ENCODE measurements around the gene SLC27A6. TPM values are rescaled to one million over a fixed set of nuclear protein-coding genes. Genes with fewer than 3 reads are reported as not detected.

Gene SLC27A6
- total and polyA plus RNA-seq, 2 of the 13 experiments (the other 11 are each of a cell fraction or from before 2014, with no cell fraction given): not detected

GRCh38 chr5:128920345-128921215 lies 44.7 kb upstream of the SLC27A6 start:
- no peaks in the 10 kb centered on the region for H3K36me3 ChIP-seq (replicated peaks in 1 of 2; ENCODE audit: control insufficient read depth in 1 of 2, insufficient read depth in 2 of 2, low read length in 2 of 2)
- no peaks in the 10 kb centered on the region for H3K79me2 ChIP-seq (ENCODE audit: insufficient read depth, low read length)
- no TSS peak for BruUV-seq (replicated peaks)
- no peaks in the 10 kb centered on the region for H3K4me1 ChIP-seq (ENCODE audit: insufficient read depth, low read length)
- POLR2A ChIA-PET: no interaction called here
- no peaks in the 10 kb centered on the region for H4K20me1 ChIP-seq (ENCODE audit: insufficient read depth, low read length)
- no peaks in the 10 kb centered on the region for H3K27me3 ChIP-seq (ENCODE audit: control insufficient read depth in 1 of 2, insufficient read depth in 2 of 2, low read length in 2 of 2)
- H3K9me3 ChIP-seq (ENCODE audit: low read length): no peaks in the 10 kb centered on the region
- FAIRE-seq: no peak
- CTCF ChIA-PET (ENCODE audit: low intra/inter-chr PET ratio, low total read pairs): no interaction called here
- intact Hi-C loops (cut with micrococcal nuclease; ENCODE audit: unreplicated experiment): no loop called here
- H3K4me2 ChIP-seq (ENCODE audit: low read depth, low read length): no peak overlapping the region
- H3K4me3 ChIP-seq (replicated peaks in 1 of 3; ENCODE audit: insufficient read depth in 1 of 3, low read depth in 2 of 3, low read length in 3 of 3): no peak overlapping the region
- ATAC-seq: no peak
- no peak overlapping the region for H3K27ac ChIP-seq (ENCODE audit: extremely low read length, insufficient read depth, low read length)
- DNase-seq (ENCODE audit: low spot score): no peak
- TF ChIP-seq MYC (CRISPR knock-in tag; IDR thresholded peaks at IDR 0.05; ENCODE audit: borderline replicate concordance) (no peak), ZNF773 (CRISPR knock-in tag; IDR thresholded peaks at IDR 0.05; ENCODE audit: borderline replicate concordance) (no peak), NBN (conservative IDR thresholded peaks at IDR 0.05) (no peak), ZNF337 (CRISPR knock-in tag; IDR thresholded peaks at IDR 0.05; ENCODE audit: borderline replicate concordance, low read depth) (no peak), RAD21 (CRISPR knock-in tag; IDR thresholded peaks at IDR 0.05) (no peak), ZC3H4 (CRISPR knock-in tag; IDR thresholded peaks at IDR 0.05; ENCODE audit: borderline replicate concordance) (no peak), HNRNPUL1 (IDR thresholded peaks at IDR 0.05; ENCODE audit: low read depth, low read length) (no peak), ZNF616 (CRISPR knock-in tag; IDR thresholded peaks at IDR 0.05; ENCODE audit: low read depth) (no peak), ZNF850 (CRISPR knock-in tag; conservative IDR thresholded peaks at IDR 0.05) (no peak), SAP130 (CRISPR knock-in tag; IDR thresholded peaks at IDR 0.05; ENCODE audit: low read depth) (no peak), SATB2 (CRISPR knock-in tag; IDR thresholded peaks at IDR 0.05) (no peak), SNAPC4 (CRISPR knock-in tag; IDR thresholded peaks at IDR 0.05) (no peak), NFYB (CRISPR knock-in tag; IDR thresholded peaks at IDR 0.05) (no peak), RFX3 (CRISPR knock-in tag; IDR thresholded peaks at IDR 0.05) (no peak), ZFP36 (IDR thresholded peaks at IDR 0.05; ENCODE audit: borderline replicate concordance, low read depth, low read length, partially characterized antibody) (no peak), SNAPC5 (CRISPR knock-in tag; IDR thresholded peaks at IDR 0.05; ENCODE audit: borderline replicate concordance) (no peak)
- in situ Hi-C loops (cut with HindIII; ENCODE audit: extremely low pct_ligation_motif_present, low pct_unique_long_range_greater_than_20kb): no loop called here
- no peak overlapping the region for H3K9ac ChIP-seq (ENCODE audit: insufficient read depth, low read depth, low read length)
- H2AFZ ChIP-seq (ENCODE audit: low read length): no peak overlapping the region
- WGBS (ENCODE audit: low lambda C conversion rate): 2% methylated on average over 2 of the region's 2 CpGs
